NB4 (cell line): ENCODE results near the gene ANAPC5.
"Not testable (repeated sequence)": the region's sequence is repeated elsewhere in the genome, so short reads cannot be mapped to it uniquely, and the experiment has no call there.

Experiments
- DNase-seq: peaks from one replicate; pipeline ENCODE4 v3.0.0; 2010; ENCODE audit warnings: low read depth
- H3K4me3 ChIP-seq: one replicate; pipeline ENCODE4 v1.5.1; 2011; ENCODE audit warnings: mild to moderate bottlenecking, low read depth, low read length, moderate library complexity
- CTCF ChIP-seq: IDR thresholded peaks from one replicate; pipeline ENCODE4 v1.5.1; 2012; ENCODE audit warnings: low read depth, low read length
- MAX ChIP-seq: IDR thresholded peaks from 2 replicates; pipeline ENCODE4 v1.6.1; 2011; ENCODE audit warnings: low read depth, low read length
- MYC ChIP-seq: IDR thresholded peaks from 2 replicates; pipeline ENCODE4 v1.6.1; 2011; ENCODE audit warnings: low read depth, low read length
- POLR2A ChIP-seq: IDR thresholded peaks from 2 replicates; pipeline ENCODE4 v1.6.1; 2011; ENCODE audit warnings: mild to moderate bottlenecking; ENCODE audit not compliant: insufficient read length; ENCODE audit errors: extremely low read depth

ANAPC5 gene

GRCh38 chr12:121383601-121384021 is 31.4 kb upstream of the ANAPC5 start:
- no peak overlapping the region for H3K4me3 ChIP-seq
- DNase-seq = no peak
- TF ChIP-seq MAX (no peak), CTCF (peak; percentile 36)

GRCh38 chr12:121379945-121380344 is 27.7 kb upstream of the ANAPC5 start:
- no peak overlapping the region for H3K4me3 ChIP-seq
- no peak for DNase-seq
- TF ChIP-seq MYC (no peak), POLR2A (no peak), CTCF (no peak), MAX (no peak)

- no peak for DNase-seq
- H3K4me3 ChIP-seq = no peak overlapping the region
These were observed 26.5 kb upstream of the ANAPC5 start for GRCh38 chr12:121378736-121379135.

GRCh38 chr12:121376754-121377697 is 24.8 kb upstream of the ANAPC5 start:
- no peak for TF ChIP-seq POLR2A
- TF ChIP-seq MAX = no peak
- TF ChIP-seq CTCF = no peak
- no peak for TF ChIP-seq MYC
- no peak overlapping the region for H3K4me3 ChIP-seq
- no peak for DNase-seq

More at GRCh38 chr12:121378736-121379135, 26.5 kb upstream of the ANAPC5 start:
- TF ChIP-seq MAX = no peak
- no peak for TF ChIP-seq MYC
- no peak for TF ChIP-seq POLR2A
- no peak for TF ChIP-seq CTCF

- not testable (repeated sequence) for H3K4me3 ChIP-seq, DNase-seq
These were observed 22.9 kb upstream of the ANAPC5 start for GRCh38 chr12:121374945-121375584.

GRCh38 chr12:121374336-121374735 is 22.1 kb upstream of the ANAPC5 start:
- not testable (repeated sequence) for H3K4me3 ChIP-seq, DNase-seq

- no peak for DNase-seq
These were observed 21.5 kb upstream of the ANAPC5 start for GRCh38 chr12:121373755-121374154.

More at GRCh38 chr12:121373755-121374154, 21.5 kb upstream of the ANAPC5 start:
- TF ChIP-seq CTCF (no peak), POLR2A (no peak), MYC (no peak), MAX (no peak)
- no peak overlapping the region for H3K4me3 ChIP-seq
